ENCODE data around the gene PLCB1. TPM values are rescaled to one million over a fixed set of nuclear protein-coding genes. Genes with fewer than 3 reads are reported as not detected.

Gene PLCB1
- total and polyA plus RNA-seq, 2 experiments from 2014 or later = 14.9 to 20.7 TPM

GRCh38 chr20:8127553-8128255, 4.4 kb upstream of the PLCB1 start (continued):
- no peak for TF ChIP-seq CTCF (conservative IDR thresholded peaks at IDR 0.05; ENCODE audit: low read depth in 2 of 2)

- no peaks in the 10 kb centered on the region for H3K36me3 ChIP-seq (ENCODE audit: insufficient read depth)
- H4K20me1 ChIP-seq (replicated peaks; ENCODE audit: insufficient read depth) = peaks cover 2% of the 10 kb centered on the region
- H3K9me3 Mint-ChIP-seq = no peaks in the 10 kb centered on the region
- DNase-seq (ENCODE audit: low spot score) = peak; percentile 6
- H3F3A ChIP-seq (replicated peaks; ENCODE audit: low read depth) = no peaks in the 10 kb centered on the region
- H3K4me3 ChIP-seq = peak overlapping the region; percentile 3; the same call in 1 of the 2 replicates
- no peak overlapping the region for H3K27ac ChIP-seq (ENCODE audit: low read depth)
- no peak for ATAC-seq
- peaks cover 26% of the 10 kb centered on the region for H3K4me1 Mint-ChIP-seq
- H3K4me2 ChIP-seq = peak overlapping the region; percentile 18; the same call in 1 of the 2 replicates
- H3K4me3 Mint-ChIP-seq = no peak overlapping the region
- H2AFZ ChIP-seq = no peak overlapping the region
- H3K27ac Mint-ChIP-seq = no peak overlapping the region
- H3K27me3 ChIP-seq (ENCODE audit: insufficient read depth) = peaks cover 32% of the 10 kb centered on the region
- peaks cover 15% of the 10 kb centered on the region for H3K27me3 Mint-ChIP-seq (ENCODE audit: insufficient read depth, low read depth, poor library complexity)
- H3K4me1 ChIP-seq (ENCODE audit: insufficient read depth) = peaks cover 46% of the 10 kb centered on the region
- no peaks in the 10 kb centered on the region for H3K79me2 ChIP-seq (replicated peaks; ENCODE audit: insufficient read depth)
- H3K36me3 Mint-ChIP-seq (ENCODE audit: low read depth) = no peaks in the 10 kb centered on the region
- H3K9me2 ChIP-seq (ENCODE audit: insufficient read depth) = no peaks in the 10 kb centered on the region
- no peak for TF ChIP-seq ETS1 (IDR thresholded peaks at IDR 0.05)
- TF ChIP-seq NANOG (IDR thresholded peaks at IDR 0.05; ENCODE audit: borderline replicate concordance) = no peak
- no peak for TF ChIP-seq REST (IDR thresholded peaks at IDR 0.05; ENCODE audit: unreplicated experiment)
- TF ChIP-seq JUNB (IDR thresholded peaks at IDR 0.05; ENCODE audit: unreplicated experiment) = no peak
- TF ChIP-seq EZH2phosphoT487 (IDR thresholded peaks at IDR 0.05; ENCODE audit: unreplicated experiment) = no peak
- no peak for TF ChIP-seq ZNF331 (CRISPR knock-in tag; IDR thresholded peaks at IDR 0.05; ENCODE audit: low read depth)
- TF ChIP-seq POLR2AphosphoS5 (IDR thresholded peaks at IDR 0.05; ENCODE audit: low read depth) = no peak
- TF ChIP-seq ZNF462 (CRISPR knock-in tag; IDR thresholded peaks at IDR 0.05) = no peak
- no peak for TF ChIP-seq STAT1 (IDR thresholded peaks at IDR 0.05; ENCODE audit: unreplicated experiment)
These were observed 3.6 kb upstream of the PLCB1 start for GRCh38 chr20:8128291-8129060.
